ENCODE results near the gene GNE.

The GNE gene

GRCh38 chr9:36213387-36213786 is 44.9 kb downstream of the GNE start (continued):
- TF ChIP-seq CSDC2 (CRISPR knock-in tag; IDR thresholded peaks at IDR 0.05), result no peak

- ATAC-seq, result no peak
- TF ChIP-seq ZNF565 (CRISPR knock-in tag; conservative IDR thresholded peaks at IDR 0.05; ENCODE audit: low read depth) (no peak), GLIS3 (CRISPR knock-in tag; IDR thresholded peaks at IDR 0.05) (no peak)
These were observed 46.7 kb downstream of the GNE start for GRCh38 chr9:36211510-36211909.

- TF ChIP-seq ZNF70 (CRISPR knock-in tag; IDR thresholded peaks at IDR 0.05) (no peak), POU6F1 (CRISPR knock-in tag; IDR thresholded peaks at IDR 0.05; ENCODE audit: borderline replicate concordance, low read depth) (no peak)
- no peak for ATAC-seq
These were observed 47.5 kb downstream of the GNE start for GRCh38 chr9:36210722-36211121.

GRCh38 chr9:36208521-36209253 is 49.6 kb downstream of the GNE start:
- TF ChIP-seq PATZ1 (CRISPR knock-in tag; IDR thresholded peaks at IDR 0.05; ENCODE audit: borderline replicate concordance), result no peak
- peak; percentile 22; the same call in 1 of the 2 replicates for TF ChIP-seq TCF4 (CRISPR knock-in tag; IDR thresholded peaks at IDR 0.05; ENCODE audit: borderline replicate concordance)
- no peak for TF ChIP-seq POU6F1 (CRISPR knock-in tag; IDR thresholded peaks at IDR 0.05; ENCODE audit: borderline replicate concordance, low read depth)

GRCh38 chr9:36207546-36208012 is 50.7 kb downstream of the GNE start:
- no peak; the same call in 1 of the 3 replicates for ATAC-seq
- no peak for TF ChIP-seq CSRNP3 (CRISPR knock-in tag; IDR thresholded peaks at IDR 0.05)
- TF ChIP-seq ZFP30 (CRISPR knock-in tag; IDR thresholded peaks at IDR 0.05), result no peak
- TF ChIP-seq RARB (CRISPR knock-in tag; IDR thresholded peaks at IDR 0.05), result no peak
- no peak for TF ChIP-seq TOX (CRISPR knock-in tag; IDR thresholded peaks at IDR 0.05; ENCODE audit: borderline replicate concordance)
- TF ChIP-seq SNAI2 (CRISPR knock-in tag; IDR thresholded peaks at IDR 0.05), result no peak

More at GRCh38 chr9:36208521-36209253, 49.6 kb downstream of the GNE start:
- ATAC-seq, result peak; percentile 30; the same call in 1 of the 3 replicates

- TF ChIP-seq ZNF8 (CRISPR knock-in tag; IDR thresholded peaks at IDR 0.05), result no peak
- TF ChIP-seq SNAI2 (CRISPR knock-in tag; IDR thresholded peaks at IDR 0.05), result no peak
- TF ChIP-seq RARB (CRISPR knock-in tag; IDR thresholded peaks at IDR 0.05), result no peak
- TF ChIP-seq ZFP30 (CRISPR knock-in tag; IDR thresholded peaks at IDR 0.05), result no peak
- TF ChIP-seq TCF4 (CRISPR knock-in tag; IDR thresholded peaks at IDR 0.05; ENCODE audit: borderline replicate concordance), result no peak
- no peak for TF ChIP-seq PATZ1 (CRISPR knock-in tag; IDR thresholded peaks at IDR 0.05; ENCODE audit: borderline replicate concordance)
- no peak for TF ChIP-seq POU6F1 (CRISPR knock-in tag; IDR thresholded peaks at IDR 0.05; ENCODE audit: borderline replicate concordance, low read depth)
- no peak for TF ChIP-seq ZFP3 (CRISPR knock-in tag; IDR thresholded peaks at IDR 0.05)
- no peak for TF ChIP-seq ARNTL (CRISPR knock-in tag; IDR thresholded peaks at IDR 0.05; ENCODE audit: borderline replicate concordance, low read depth)
- TF ChIP-seq CREB5 (CRISPR knock-in tag; IDR thresholded peaks at IDR 0.05; ENCODE audit: low read depth), result no peak
- TF ChIP-seq CSDC2 (CRISPR knock-in tag; IDR thresholded peaks at IDR 0.05), result no peak
- no peak for TF ChIP-seq ZNF70 (CRISPR knock-in tag; IDR thresholded peaks at IDR 0.05)
- no peak for TF ChIP-seq OSR1 (CRISPR knock-in tag; IDR thresholded peaks at IDR 0.05)
- no peak for TF ChIP-seq ESRRG (CRISPR knock-in tag; IDR thresholded peaks at IDR 0.05)
- no peak for TF ChIP-seq GLIS3 (CRISPR knock-in tag; IDR thresholded peaks at IDR 0.05)
- no peak for TF ChIP-seq ISL1 (CRISPR knock-in tag; IDR thresholded peaks at IDR 0.05)
- ATAC-seq, result no peak; the same call in 2 of the 3 replicates
These were observed 51.2 kb downstream of the GNE start for GRCh38 chr9:36207016-36207415.

Measured in SK-N-SH treated with all-trans-retinoic acid at 6 μM for 48 hours (cell line).